Measurements from ENCODE around the gene MAP4K4.

GRCh38 chr2:101653469-101653868 lies 44.0 kb upstream of the MAP4K4 start:
- TF ChIP-seq GATA2 (IDR thresholded peaks at IDR 0.05; ENCODE audit: low read depth, low read length) (no peak), GATA3 (IDR thresholded peaks at IDR 0.05; ENCODE audit: low read depth, low read length) (no peak)

Data from SH-SY5Y (cell line).